KOPT-K1 (cell line): Measurements from ENCODE around the gene SYNGAP1.
"Not testable (repeated sequence)": the region's sequence is repeated elsewhere in the genome, so short reads cannot be mapped to it uniquely, and the experiment has no call there.

Experiments
- H3K27ac ChIP-seq: fragments of 200-600 bp; sonication (generic); 2 replicates; pipeline ENCODE4 v1.5.1; 2016; ENCODE audit warnings: antibody characterized with exemption, mild to moderate bottlenecking, low read depth, low read length; ENCODE audit not compliant: poor library complexity, severe bottlenecking
- H3K36me3 ChIP-seq: fragments of 200-600 bp; sonication (generic); 2 replicates; pipeline ENCODE4 v1.5.1; 2017; ENCODE audit warnings: antibody characterized with exemption, mild to moderate bottlenecking, low read length, moderate library complexity; ENCODE audit not compliant: insufficient read depth
- H3K9me3 ChIP-seq: fragments of 200-600 bp; sonication (generic); 2 replicates; pipeline ENCODE4 v1.5.1; 2017; ENCODE audit warnings: antibody characterized with exemption, low read length, mild to moderate bottlenecking; ENCODE audit not compliant: insufficient read depth, poor library complexity, severe bottlenecking

The SYNGAP1 gene

GRCh38 chr6:33453393-33454008, 33.6 kb downstream of the SYNGAP1 start:
- Histone ChIP-seq H3K9me3 (no peaks in the 10 kb centered on the region), H3K36me3 (peaks cover 38% of the 10 kb centered on the region), H3K27ac (peak overlapping the region; percentile 62)

DNA sequence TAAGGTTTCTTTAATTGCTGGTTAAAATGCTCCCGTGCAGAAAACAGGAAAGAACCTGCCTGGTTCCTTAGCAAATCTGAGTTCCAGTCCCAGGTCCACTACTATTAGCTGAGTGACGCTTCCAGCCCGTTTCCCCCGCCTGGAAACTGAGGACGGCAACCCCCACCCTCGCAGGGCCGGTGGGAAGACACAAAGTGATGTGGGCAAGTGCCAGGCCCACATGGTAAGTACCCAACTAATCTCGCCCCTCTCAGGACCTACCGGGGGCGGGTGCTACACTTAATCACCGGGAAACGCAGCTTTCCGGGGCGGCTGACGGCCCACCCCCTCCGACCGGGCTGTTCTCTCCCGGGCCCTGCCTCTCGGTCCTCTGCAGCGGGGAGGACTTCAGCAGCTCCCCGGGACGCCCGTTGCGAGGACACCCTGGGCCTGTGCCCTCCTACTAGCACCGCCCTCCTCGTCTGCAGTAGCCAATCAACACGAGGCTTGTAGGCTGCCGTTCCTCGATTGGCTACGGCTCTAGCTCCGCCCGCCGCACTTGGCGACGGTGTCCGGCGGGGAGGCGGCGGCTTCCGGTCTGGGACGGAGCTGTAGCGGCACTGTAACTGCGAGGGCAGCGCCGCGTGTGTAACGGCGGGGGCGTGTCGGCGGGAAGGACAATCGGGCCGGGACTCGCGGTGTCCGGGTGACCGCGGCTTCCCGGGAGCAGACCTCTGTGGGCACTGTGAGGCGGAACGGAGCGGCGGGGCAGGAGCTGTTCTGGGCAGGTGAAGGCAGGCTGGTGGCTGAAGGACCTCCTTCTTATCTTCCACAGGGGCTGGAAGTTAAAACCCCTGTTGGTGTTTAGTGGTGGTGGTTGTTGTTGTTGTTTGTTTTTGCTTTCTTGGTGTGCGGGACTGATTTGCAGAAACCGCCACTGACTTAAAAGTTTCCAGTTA, 34.4 kb downstream of the SYNGAP1 start, which contains the start of gene ZBTB9:
Gene ZBTB9, plus strand, starts transcription at position 568 of the 938 bp plus-strand sequence. CDS start 525 bp downstream, outside the sequence.
- Histone ChIP-seq H3K27ac (peak within 1 kb of the TSS; percentile 62), H3K9me3 (no peaks in the 10 kb centered on the region), H3K36me3 (peaks cover 30% of the 10 kb centered on the region)

DNA sequence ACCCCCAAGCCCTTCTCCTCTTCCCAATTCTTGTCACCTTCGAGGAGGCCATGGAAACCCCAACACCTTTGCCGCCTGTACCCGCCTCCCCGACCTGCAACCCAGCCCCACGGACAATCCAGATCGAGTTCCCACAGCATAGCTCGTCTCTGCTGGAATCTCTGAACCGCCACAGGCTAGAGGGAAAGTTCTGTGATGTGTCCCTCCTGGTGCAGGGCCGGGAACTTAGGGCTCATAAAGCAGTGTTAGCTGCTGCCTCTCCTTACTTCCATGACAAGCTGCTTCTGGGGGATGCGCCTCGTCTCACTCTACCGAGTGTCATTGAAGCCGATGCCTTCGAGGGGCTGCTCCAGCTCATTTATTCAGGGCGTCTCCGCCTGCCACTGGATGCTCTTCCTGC, 35.2 kb downstream of the SYNGAP1 start:
- no peaks in the 10 kb centered on the region for H3K9me3 ChIP-seq
- peak overlapping the region; percentile 62 for H3K27ac ChIP-seq

GRCh38 chr6:33456156-33456555, 36.3 kb downstream of the SYNGAP1 start:
- no peaks in the 10 kb centered on the region for H3K9me3 ChIP-seq

More for the DNA sequence above, 35.2 kb downstream of the SYNGAP1 start:
- peaks cover 22% of the 10 kb centered on the region for H3K36me3 ChIP-seq

GRCh38 chr6:33458676-33459075, 38.8 kb downstream of the SYNGAP1 start:
- no peaks in the 10 kb centered on the region for H3K9me3 ChIP-seq
- H3K36me3 ChIP-seq: peaks cover 15% of the 10 kb centered on the region
- H3K27ac ChIP-seq: no peak overlapping the region

More at GRCh38 chr6:33456156-33456555, 36.3 kb downstream of the SYNGAP1 start:
- H3K36me3 ChIP-seq: peaks cover 21% of the 10 kb centered on the region
- H3K27ac ChIP-seq: no peak overlapping the region

- Histone ChIP-seq H3K9me3 (no peaks in the 10 kb centered on the region), H3K36me3 (peaks cover 15% of the 10 kb centered on the region)
Measured at GRCh38 chr6:33459226-33459625, 39.4 kb downstream of the SYNGAP1 start.

GRCh38 chr6:33466075-33466735, 46.3 kb downstream of the SYNGAP1 start:
- Histone ChIP-seq H3K36me3 (no peaks in the 10 kb centered on the region), H3K9me3 (peaks cover 13% of the 10 kb centered on the region), H3K27ac (no peak overlapping the region)

More at GRCh38 chr6:33459226-33459625, 39.4 kb downstream of the SYNGAP1 start:
- H3K27ac ChIP-seq: no peak overlapping the region

DNA sequence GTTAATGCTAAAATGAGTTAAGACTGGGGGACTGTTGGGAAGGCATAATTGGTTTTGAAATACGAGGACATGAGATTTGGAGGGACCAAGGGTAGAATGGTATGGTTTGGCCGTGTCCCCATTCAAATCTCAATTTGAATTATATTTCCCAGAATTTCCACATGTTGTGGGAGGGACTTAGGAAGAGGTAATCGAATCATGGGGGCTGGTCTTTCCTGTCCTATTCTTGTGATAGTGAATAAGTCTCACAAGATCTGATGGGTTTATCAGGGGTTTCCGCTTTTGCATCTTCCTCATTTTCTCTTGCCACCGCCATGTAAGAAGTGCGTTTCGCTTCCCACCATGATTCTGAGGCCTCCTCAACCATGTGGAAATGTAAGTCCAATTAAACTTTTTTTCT, 47.2 kb downstream of the SYNGAP1 start:
- H3K36me3 ChIP-seq: no peaks in the 10 kb centered on the region

DNA sequence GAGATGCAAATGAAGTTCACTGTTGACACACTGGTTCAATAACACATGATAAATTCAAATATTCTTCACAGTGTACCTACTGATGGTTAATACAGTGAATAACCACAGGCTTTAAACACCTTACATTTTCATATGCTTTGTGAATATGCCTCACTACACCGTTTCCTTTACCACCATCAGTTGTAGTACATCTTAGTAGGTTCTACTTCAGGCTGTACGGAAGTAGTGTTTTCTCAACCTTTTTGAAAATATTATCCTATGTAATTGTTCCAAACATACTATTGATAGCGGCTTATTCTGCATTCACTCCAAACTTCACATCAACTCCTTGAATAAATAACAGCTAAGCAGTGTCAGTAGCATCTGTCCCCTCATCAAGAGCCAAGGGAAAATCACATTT, 49.8 kb downstream of the SYNGAP1 start:
- Histone ChIP-seq H3K36me3 (no peaks in the 10 kb centered on the region), H3K9me3 (peaks cover 13% of the 10 kb centered on the region), H3K27ac (no peak overlapping the region)

More for the DNA sequence above, 47.2 kb downstream of the SYNGAP1 start:
- Histone ChIP-seq H3K27ac (no peak overlapping the region), H3K9me3 (peaks cover 13% of the 10 kb centered on the region)

GRCh38 chr6:33477864-33478263, 58.0 kb downstream of the SYNGAP1 start:
- Histone ChIP-seq H3K27ac (no peak overlapping the region), H3K36me3 (no peaks in the 10 kb centered on the region), H3K9me3 (no peaks in the 10 kb centered on the region)

GRCh38 chr6:33481192-33481591, 61.3 kb downstream of the SYNGAP1 start:
- Histone ChIP-seq H3K27ac (no peak overlapping the region), H3K36me3 (no peaks in the 10 kb centered on the region), H3K9me3 (no peaks in the 10 kb centered on the region)

DNA sequence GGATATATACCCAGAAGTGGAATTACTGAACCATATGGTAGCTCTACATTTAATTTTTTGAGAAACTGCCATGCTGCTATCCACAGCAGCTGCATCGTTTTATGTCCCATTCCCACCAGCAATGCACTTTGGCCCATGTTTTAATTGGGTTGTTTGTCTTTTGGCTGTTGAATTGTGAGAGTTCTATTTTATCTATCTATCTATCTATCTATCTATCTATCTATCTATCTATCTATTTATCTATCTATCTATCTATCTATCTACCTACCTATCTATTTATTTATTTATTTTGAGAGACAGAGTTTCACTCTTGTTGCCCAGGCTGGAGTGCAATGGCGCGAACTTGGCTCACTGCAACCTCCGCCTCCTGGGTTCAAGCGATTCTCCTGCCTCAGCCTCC, 62.8 kb downstream of the SYNGAP1 start:
- H3K27ac ChIP-seq, H3K36me3 ChIP-seq, H3K9me3 ChIP-seq: not testable (repeated sequence)

DNA sequence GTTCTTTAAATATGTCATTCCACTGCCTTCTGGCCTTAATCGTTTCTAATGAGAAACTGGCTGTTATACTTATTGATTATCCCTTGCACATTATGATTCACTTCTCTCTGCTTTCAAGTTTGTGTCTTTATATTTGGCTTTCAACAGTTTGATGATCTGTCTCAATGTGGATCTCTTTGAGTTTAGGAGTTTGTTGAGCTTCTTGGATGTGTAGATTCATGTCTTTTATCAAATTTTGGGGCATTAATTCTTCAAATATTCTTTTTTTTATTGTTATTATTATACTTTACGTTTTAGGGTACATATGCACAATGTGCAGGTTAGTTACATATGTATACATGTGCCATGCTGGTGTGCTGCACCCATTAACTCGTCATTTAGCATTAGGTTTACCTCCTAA, 63.8 kb downstream of the SYNGAP1 start:
- Histone ChIP-seq H3K27ac (no peak overlapping the region), H3K9me3 (no peaks in the 10 kb centered on the region), H3K36me3 (no peaks in the 10 kb centered on the region)

- not testable (repeated sequence) for H3K27ac ChIP-seq, H3K9me3 ChIP-seq, H3K36me3 ChIP-seq
Measured at GRCh38 chr6:33484673-33485262, 64.9 kb downstream of the SYNGAP1 start.

DNA sequence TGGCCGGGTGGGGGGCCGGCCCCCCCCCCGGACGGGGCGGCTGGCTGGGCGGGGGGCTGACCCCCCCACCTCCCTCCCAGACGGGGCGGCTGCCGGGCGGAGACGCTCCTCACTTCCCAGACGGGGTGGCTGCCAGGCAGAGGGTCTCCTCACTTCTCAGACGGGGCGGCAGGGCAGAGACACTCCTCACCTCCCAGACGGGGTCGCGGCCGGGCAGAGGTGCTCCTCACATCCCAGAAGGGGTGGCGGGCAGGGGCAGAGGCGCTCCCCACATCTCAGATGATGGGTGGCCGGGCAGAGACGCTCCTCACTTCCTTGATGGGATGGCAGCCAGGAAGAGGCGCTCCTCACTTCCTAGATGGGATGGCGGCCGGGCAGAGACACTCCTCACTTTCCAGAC, 65.8 kb downstream of the SYNGAP1 start:
- H3K9me3 ChIP-seq, H3K36me3 ChIP-seq, H3K27ac ChIP-seq: not testable (repeated sequence)
